Measurements from ENCODE around the gene MEF2A. TPM values are rescaled to one million over a fixed set of nuclear protein-coding genes. Genes with fewer than 3 reads are reported as not detected.

The MEF2A gene
- total RNA-seq, 2 donors from 2014 or later = 25.1 to 68.7 TPM

GRCh38 chr15:99755692-99756409 is 190.1 kb downstream of the MEF2A start:
- Histone ChIP-seq H3K36me3 (replicated peaks in 1 of 2; ENCODE audit: insufficient read depth in 1 of 2, low read depth in 2 of 2) (no peaks in the 10 kb centered on the region), H3K4me1 (no peaks in the 10 kb centered on the region), H3K27ac (no peak overlapping the region), H3K9me3 (no peaks in the 10 kb centered on the region), H3K27me3 (no peaks in the 10 kb centered on the region), H3K4me3 (no peak overlapping the region)
- intact Hi-C loops (cut with DNase I) = no loop called here
- WGBS, 2 donors = 2 to 3% methylated on average over 5 to 7 of the region's 7 CpGs
- DNase-seq (peak; percentile 50 to 61 (median 56)), ATAC-seq (peak; percentile 90)
- TF ChIP-seq CTCF (IDR thresholded peaks at IDR 0.05) (peak; percentile 66 to 84 (median 80)), POLR2A (IDR thresholded peaks at IDR 0.05) (no peak)

DNA sequence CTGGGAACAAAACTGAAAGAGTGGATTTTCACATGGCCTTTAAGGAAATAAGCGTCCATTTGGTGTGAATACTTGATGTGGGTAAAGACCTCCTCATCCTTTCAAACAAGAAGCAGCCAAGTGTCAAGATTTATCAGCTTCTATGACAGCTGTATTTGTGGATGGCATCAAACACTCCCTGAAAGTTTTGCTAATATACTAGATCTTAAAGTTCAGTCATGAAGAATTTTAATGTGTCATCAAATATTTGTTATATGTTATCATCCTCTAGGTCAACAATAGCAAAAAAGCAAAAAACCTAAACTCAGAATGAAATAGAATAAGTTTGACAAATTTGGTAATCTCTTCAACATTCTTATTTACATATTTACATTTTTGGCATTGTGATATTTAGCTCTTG is 196.5 kb downstream of the MEF2A start:
- no peak overlapping the region for H3K4me3 ChIP-seq
- no peaks in the 10 kb centered on the region for H3K4me1 ChIP-seq
- 79 to 86% methylated on average over 1 of the region's 1 CpG for WGBS, 2 donors
- H3K27me3 ChIP-seq = no peaks in the 10 kb centered on the region
- no peak overlapping the region for H3K27ac ChIP-seq
- DNase-seq (no peak), ATAC-seq (no peak)
- H3K36me3 ChIP-seq (replicated peaks in 1 of 2; ENCODE audit: insufficient read depth in 1 of 2, low read depth in 2 of 2) = no peaks in the 10 kb centered on the region
- intact Hi-C loops (cut with DNase I) = no loop called here
- TF ChIP-seq POLR2A (IDR thresholded peaks at IDR 0.05) (no peak), CTCF (IDR thresholded peaks at IDR 0.05) (no peak)
- H3K9me3 ChIP-seq = no peaks in the 10 kb centered on the region

DNA sequence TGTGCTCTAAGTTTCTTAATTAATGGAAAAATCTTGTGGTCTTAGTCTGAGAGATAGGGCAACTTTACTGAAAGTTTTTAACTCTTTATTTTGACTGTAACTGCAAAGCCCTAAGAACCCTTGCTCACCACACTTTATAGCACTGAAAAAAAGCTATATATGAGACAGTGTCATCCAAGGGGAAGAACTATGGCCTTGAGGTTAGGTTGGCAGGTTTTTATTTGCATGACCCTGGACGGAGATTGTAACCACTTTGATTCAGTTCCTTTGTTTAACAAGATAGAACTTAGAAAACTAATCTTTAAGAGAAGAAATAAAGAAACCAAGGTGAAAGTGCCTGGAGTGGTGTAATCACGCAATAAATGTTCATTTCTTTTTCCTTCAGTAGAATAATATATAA is 198.0 kb downstream of the MEF2A start:
- no peaks in the 10 kb centered on the region for H3K36me3 ChIP-seq (replicated peaks in 1 of 2; ENCODE audit: insufficient read depth in 1 of 2, low read depth in 2 of 2)
- no peaks in the 10 kb centered on the region for H3K27me3 ChIP-seq
- ATAC-seq (no peak), DNase-seq (no peak)
- no peak overlapping the region for H3K4me3 ChIP-seq
- no peaks in the 10 kb centered on the region for H3K9me3 ChIP-seq
- H3K27ac ChIP-seq = no peak overlapping the region
- H3K4me1 ChIP-seq = no peaks in the 10 kb centered on the region
- 42 to 43% methylated on average over 2 of the region's 2 CpGs for WGBS, 2 donors
- intact Hi-C loops (cut with DNase I) = no loop called here
- no peak for TF ChIP-seq POLR2A (IDR thresholded peaks at IDR 0.05)
- no peak for TF ChIP-seq CTCF (IDR thresholded peaks at IDR 0.05)

GRCh38 chr15:99764522-99764921 is 198.7 kb downstream of the MEF2A start:
- Histone ChIP-seq H3K36me3 (replicated peaks in 1 of 2; ENCODE audit: insufficient read depth in 1 of 2, low read depth in 2 of 2) (no peaks in the 10 kb centered on the region), H3K4me1 (no peaks in the 10 kb centered on the region), H3K9me3 (no peaks in the 10 kb centered on the region), H3K27me3 (no peaks in the 10 kb centered on the region), H3K4me3 (no peak overlapping the region), H3K27ac (no peak overlapping the region)
- no peak for DNase-seq
- no peak for ATAC-seq
- intact Hi-C loops (cut with DNase I) = no loop called here
- no peak for TF ChIP-seq CTCF (IDR thresholded peaks at IDR 0.05)
- TF ChIP-seq POLR2A (IDR thresholded peaks at IDR 0.05) = no peak
- 76 to 77% methylated on average over 3 of the region's 3 CpGs for WGBS, 2 donors

Small RNA genes within 50 kb of the gene (small RNA-seq; reads per million reads assigned to genes)
- gene RF00019 = not detected

Other genes starting within 250 kb of the MEF2A start
- 10 to 100 TPM in 1 of 2 donors, under 1 TPM in 1; 0.66 to 12.5 TPM for gene LYSMD4, start 167.5 kb downstream of the MEF2A start, total RNA-seq

Measured in body of pancreas (tissue), 4 donors.